ENCODE results near the gene MT3. TPM values are rescaled to one million over a fixed set of nuclear protein-coding genes. Genes with fewer than 3 reads are reported as not detected.

MT3 gene
- total and polyA plus RNA-seq, 2 of the 13 experiments (the other 11 are each of a cell fraction or from before 2014, with no cell fraction given): not detected

DNA sequence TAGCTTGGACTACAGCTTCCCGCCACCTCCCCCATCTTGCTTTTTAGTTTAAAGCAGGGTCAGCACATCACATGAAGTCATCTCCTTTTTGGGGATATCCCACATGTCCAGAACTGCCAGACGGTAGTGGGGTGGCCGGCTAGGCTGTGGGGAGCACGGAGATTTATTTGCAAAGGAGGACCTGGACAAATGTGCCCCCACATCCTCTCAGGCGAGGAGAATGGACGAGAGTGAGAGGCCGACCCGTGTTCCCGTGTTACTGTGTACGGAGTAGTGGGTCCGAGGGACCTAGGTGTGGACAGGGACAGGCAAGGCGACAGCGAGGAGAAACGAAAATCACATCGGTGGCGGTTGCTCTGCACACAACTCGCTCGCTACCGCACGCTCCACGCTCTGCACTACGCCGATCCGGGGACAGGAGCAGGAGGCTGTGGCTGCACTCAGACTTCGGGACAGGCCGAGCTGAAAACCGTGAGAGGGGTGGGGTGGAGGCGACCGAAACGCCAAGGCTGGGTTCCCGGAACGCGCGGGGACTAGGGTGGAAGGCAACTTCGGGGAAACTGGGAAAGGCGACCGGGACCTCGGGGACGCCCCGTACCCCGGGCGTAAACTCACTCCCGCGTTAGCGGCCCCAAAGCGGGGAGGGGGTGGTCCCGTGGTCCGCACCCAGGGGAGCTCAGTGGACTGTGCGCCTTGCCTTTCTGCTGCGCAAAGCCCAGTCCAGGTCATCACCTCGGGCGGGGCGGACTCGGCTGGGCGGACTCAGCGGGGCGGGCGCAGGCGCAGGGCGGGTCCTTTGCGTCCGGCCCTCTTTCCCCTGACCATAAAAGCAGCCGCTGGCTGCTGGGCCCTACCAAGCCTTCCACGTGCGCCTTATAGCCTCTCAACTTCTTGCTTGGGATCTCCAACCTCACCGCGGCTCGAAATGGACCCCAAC is 48.8 kb downstream of the MT3 start, which contains the start of gene MT1A (continued):
- TF ChIP-seq ZNF672 (CRISPR knock-in tag; IDR thresholded peaks at IDR 0.05) (no peak), SAFB2 (CRISPR knock-in tag; IDR thresholded peaks at IDR 0.05; ENCODE audit: borderline replicate concordance, low read depth) (no peak), CENPX (CRISPR knock-in tag; IDR thresholded peaks at IDR 0.05) (no peak), ZNF549 (CRISPR knock-in tag; IDR thresholded peaks at IDR 0.05) (no peak), ZNF230 (CRISPR knock-in tag; IDR thresholded peaks at IDR 0.05) (0 out of 2 replicates have a peak, but pooled peaks have one; percentile 23), ZNF292 (CRISPR knock-in tag; IDR thresholded peaks at IDR 0.05; ENCODE audit: borderline replicate concordance, low read depth) (no peak), MTF2 (CRISPR knock-in tag; IDR thresholded peaks at IDR 0.05; ENCODE audit: borderline replicate concordance) (0 out of 2 replicates have a peak, but pooled peaks have one; percentile 84), KDM3A (CRISPR knock-in tag; IDR thresholded peaks at IDR 0.05; ENCODE audit: low read depth) (no peak; the same call in 1 of the 2 replicates), GFI1 (CRISPR knock-in tag; IDR thresholded peaks at IDR 0.05; ENCODE audit: borderline replicate concordance) (no peak), ZNF776 (CRISPR knock-in tag; IDR thresholded peaks at IDR 0.05) (no peak), ZNF260 (CRISPR knock-in tag; IDR thresholded peaks at IDR 0.05; ENCODE audit: borderline replicate concordance, low read depth) (no peak), POLR2G (IDR thresholded peaks at IDR 0.05; ENCODE audit: low read depth, low read length) (no peak), GABPB1 (CRISPR knock-in tag; IDR thresholded peaks at IDR 0.05) (peak; percentile 58; the same call in 1 of the 2 replicates), ZNF547 (CRISPR knock-in tag; IDR thresholded peaks at IDR 0.05) (0 out of 2 replicates have a peak, but pooled peaks have one; percentile 30), ZNF335 (CRISPR knock-in tag; IDR thresholded peaks at IDR 0.05) (no peak), AGO2 (optimal IDR thresholded peaks at IDR 0.05; ENCODE audit: low read depth, low read length) (no peak), SP5 (CRISPR knock-in tag; IDR thresholded peaks at IDR 0.05; ENCODE audit: borderline replicate concordance, low read depth) (peak; percentile 65; the same call in 1 of the 2 replicates)
- TF ChIP-seq, protein P1, sequence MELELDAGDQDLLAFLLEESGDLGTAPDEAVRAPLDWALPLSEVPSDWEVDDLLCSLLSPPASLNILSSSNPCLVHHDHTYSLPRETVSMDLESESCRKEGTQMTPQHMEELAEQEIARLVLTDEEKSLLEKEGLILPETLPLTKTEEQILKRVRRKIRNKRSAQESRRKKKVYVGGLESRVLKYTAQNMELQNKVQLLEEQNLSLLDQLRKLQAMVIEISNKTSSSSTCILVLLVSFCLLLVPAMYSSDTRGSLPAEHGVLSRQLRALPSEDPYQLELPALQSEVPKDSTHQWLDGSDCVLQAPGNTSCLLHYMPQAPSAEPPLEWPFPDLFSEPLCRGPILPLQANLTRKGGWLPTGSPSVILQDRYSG (CRISPR knock-in tag; IDR thresholded peaks at IDR 0.05): no peak
- TF ChIP-seq, protein P2, sequence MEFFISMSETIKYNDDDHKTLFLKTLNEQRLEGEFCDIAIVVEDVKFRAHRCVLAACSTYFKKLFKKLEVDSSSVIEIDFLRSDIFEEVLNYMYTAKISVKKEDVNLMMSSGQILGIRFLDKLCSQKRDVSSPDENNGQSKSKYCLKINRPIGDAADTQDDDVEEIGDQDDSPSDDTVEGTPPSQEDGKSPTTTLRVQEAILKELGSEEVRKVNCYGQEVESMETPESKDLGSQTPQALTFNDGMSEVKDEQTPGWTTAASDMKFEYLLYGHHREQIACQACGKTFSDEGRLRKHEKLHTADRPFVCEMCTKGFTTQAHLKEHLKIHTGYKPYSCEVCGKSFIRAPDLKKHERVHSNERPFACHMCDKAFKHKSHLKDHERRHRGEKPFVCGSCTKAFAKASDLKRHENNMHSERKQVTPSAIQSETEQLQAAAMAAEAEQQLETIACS (CRISPR knock-in tag; IDR thresholded peaks at IDR 0.05): no peak
- TF ChIP-seq, protein P3, sequence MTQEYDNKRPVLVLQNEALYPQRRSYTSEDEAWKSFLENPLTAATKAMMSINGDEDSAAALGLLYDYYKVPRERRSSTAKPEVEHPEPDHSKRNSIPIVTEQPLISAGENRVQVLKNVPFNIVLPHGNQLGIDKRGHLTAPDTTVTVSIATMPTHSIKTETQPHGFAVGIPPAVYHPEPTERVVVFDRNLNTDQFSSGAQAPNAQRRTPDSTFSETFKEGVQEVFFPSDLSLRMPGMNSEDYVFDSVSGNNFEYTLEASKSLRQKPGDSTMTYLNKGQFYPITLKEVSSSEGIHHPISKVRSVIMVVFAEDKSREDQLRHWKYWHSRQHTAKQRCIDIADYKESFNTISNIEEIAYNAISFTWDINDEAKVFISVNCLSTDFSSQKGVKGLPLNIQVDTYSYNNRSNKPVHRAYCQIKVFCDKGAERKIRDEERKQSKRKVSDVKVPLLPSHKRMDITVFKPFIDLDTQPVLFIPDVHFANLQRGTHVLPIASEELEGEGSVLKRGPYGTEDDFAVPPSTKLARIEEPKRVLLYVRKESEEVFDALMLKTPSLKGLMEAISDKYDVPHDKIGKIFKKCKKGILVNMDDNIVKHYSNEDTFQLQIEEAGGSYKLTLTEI (CRISPR knock-in tag; conservative IDR thresholded peaks at IDR 0.05): no peak
- TF ChIP-seq, protein P4, sequence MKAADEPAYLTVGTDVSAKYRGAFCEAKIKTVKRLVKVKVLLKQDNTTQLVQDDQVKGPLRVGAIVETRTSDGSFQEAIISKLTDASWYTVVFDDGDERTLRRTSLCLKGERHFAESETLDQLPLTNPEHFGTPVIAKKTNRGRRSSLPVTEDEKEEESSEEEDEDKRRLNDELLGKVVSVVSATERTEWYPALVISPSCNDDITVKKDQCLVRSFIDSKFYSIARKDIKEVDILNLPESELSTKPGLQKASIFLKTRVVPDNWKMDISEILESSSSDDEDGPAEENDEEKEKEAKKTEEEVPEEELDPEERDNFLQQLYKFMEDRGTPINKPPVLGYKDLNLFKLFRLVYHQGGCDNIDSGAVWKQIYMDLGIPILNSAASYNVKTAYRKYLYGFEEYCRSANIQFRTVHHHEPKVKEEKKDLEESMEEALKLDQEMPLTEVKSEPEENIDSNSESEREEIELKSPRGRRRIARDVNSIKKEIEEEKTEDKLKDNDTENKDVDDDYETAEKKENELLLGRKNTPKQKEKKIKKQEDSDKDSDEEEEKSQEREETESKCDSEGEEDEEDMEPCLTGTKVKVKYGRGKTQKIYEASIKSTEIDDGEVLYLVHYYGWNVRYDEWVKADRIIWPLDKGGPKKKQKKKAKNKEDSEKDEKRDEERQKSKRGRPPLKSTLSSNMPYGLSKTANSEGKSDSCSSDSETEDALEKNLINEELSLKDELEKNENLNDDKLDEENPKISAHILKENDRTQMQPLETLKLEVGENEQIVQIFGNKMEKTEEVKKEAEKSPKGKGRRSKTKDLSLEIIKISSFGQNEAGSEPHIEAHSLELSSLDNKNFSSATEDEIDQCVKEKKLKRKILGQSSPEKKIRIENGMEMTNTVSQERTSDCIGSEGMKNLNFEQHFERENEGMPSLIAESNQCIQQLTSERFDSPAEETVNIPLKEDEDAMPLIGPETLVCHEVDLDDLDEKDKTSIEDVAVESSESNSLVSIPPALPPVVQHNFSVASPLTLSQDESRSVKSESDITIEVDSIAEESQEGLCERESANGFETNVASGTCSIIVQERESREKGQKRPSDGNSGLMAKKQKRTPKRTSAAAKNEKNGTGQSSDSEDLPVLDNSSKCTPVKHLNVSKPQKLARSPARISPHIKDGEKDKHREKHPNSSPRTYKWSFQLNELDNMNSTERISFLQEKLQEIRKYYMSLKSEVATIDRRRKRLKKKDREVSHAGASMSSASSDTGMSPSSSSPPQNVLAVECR (CRISPR knock-in tag; IDR thresholded peaks at IDR 0.05; ENCODE audit: borderline replicate concordance): peak; percentile 57; the same call in 1 of the 2 replicates

Data from HepG2 (cell line).